Astrocyte (in vitro differentiated cells and primary cell): Measurements from ENCODE around the gene DYSF. TPM values are rescaled to one million over a fixed set of nuclear protein-coding genes. Genes with fewer than 3 reads are reported as not detected.

Experiments used
- DNase-seq: peaks from one replicate; pipeline ENCODE4 v3.0.0-alpha.2; 2010; ENCODE audit warnings: low read depth
- FAIRE-seq: peaks from 2 replicates; lab custom pipeline; 2011; peaks lifted over from hg19 to GRCh38; lab: Jason Lieb, UNC
- H2AFZ ChIP-seq: 2 replicates; pipeline ENCODE4 v1.6.0; 2012; ENCODE audit warnings: low read depth, low read length, inconsistent platforms
- H3K27ac ChIP-seq: 2 replicates; pipeline ENCODE4 v1.5.1; 2011; ENCODE audit warnings: low read depth, low read length, inconsistent platforms
- H3K27me3 ChIP-seq: 2 replicates; pipeline ENCODE4 v1.6.0; 2011; ENCODE audit warnings: low read length, inconsistent platforms; ENCODE audit not compliant: insufficient read depth
- H3K36me3 ChIP-seq: 2 replicates; pipeline ENCODE4 v1.5.1; 2011; ENCODE audit warnings: low read length, inconsistent platforms; ENCODE audit not compliant: insufficient read depth
- H3K4me1 ChIP-seq: 2 replicates; pipeline ENCODE4 v1.5.1; 2011; ENCODE audit warnings: low read length, inconsistent platforms; ENCODE audit not compliant: insufficient read depth
- H3K4me2 ChIP-seq: 2 replicates; pipeline ENCODE4 v1.6.0; 2012; ENCODE audit warnings: low read length, inconsistent platforms
- H3K4me3 ChIP-seq: 2 replicates; pipeline ENCODE4 v1.5.1; 2011; ENCODE audit warnings: low read depth, mild to moderate bottlenecking, low read length, inconsistent platforms; ENCODE audit not compliant: insufficient read depth
- H3K79me2 ChIP-seq: 2 replicates; pipeline ENCODE4 v1.6.0; 2012; ENCODE audit warnings: mild to moderate bottlenecking, low read length, inconsistent platforms; ENCODE audit not compliant: insufficient read depth
- H3K9ac ChIP-seq: 2 replicates; pipeline ENCODE4 v1.6.0; 2012; ENCODE audit warnings: mild to moderate bottlenecking, low read length, inconsistent platforms
- H3K9me3 ChIP-seq: 2 replicates; pipeline ENCODE4 v1.5.1; 2012; ENCODE audit warnings: low read depth, mild to moderate bottlenecking, low read length, inconsistent platforms; ENCODE audit not compliant: insufficient read depth
- H4K20me1 ChIP-seq: 2 replicates; pipeline ENCODE4 v1.6.0; 2012; ENCODE audit warnings: low read length, inconsistent platforms; ENCODE audit not compliant: insufficient read depth
- H3K27ac Mint-ChIP-seq: one replicate; pipeline ENCODE4 v1.8.0; 2021; ENCODE audit warnings: mild to moderate bottlenecking, mixed read lengths; ENCODE audit not compliant: unreplicated experiment
- H3K27me3 Mint-ChIP-seq: one replicate; pipeline ENCODE4 v1.8.0; 2021; ENCODE audit warnings: low read depth, mixed read lengths; ENCODE audit not compliant: unreplicated experiment
- H3K36me3 Mint-ChIP-seq: one replicate; pipeline ENCODE4 v1.8.0; 2021; ENCODE audit warnings: low read depth, mixed read lengths; ENCODE audit not compliant: unreplicated experiment
- H3K4me1 Mint-ChIP-seq: one replicate; pipeline ENCODE4 v1.8.0; 2021; ENCODE audit warnings: low read depth, mixed read lengths; ENCODE audit not compliant: unreplicated experiment
- H3K4me3 Mint-ChIP-seq: one replicate; pipeline ENCODE4 v1.8.0; 2021; ENCODE audit warnings: mild to moderate bottlenecking, moderate library complexity, mixed read lengths; ENCODE audit not compliant: unreplicated experiment
- H3K9me3 Mint-ChIP-seq: one replicate; pipeline ENCODE4 v1.8.0; 2021; ENCODE audit warnings: mild to moderate bottlenecking, mixed read lengths; ENCODE audit not compliant: unreplicated experiment
- EZH2 ChIP-seq: IDR thresholded peaks from 2 replicates; pipeline ENCODE4 v1.6.1; 2012; ENCODE audit warnings: mild to moderate bottlenecking, low read length, inconsistent platforms; ENCODE audit not compliant: insufficient read depth
- total RNA-seq: library from RNA; stranded (reverse); gene quantifications from 2 replicates; pipeline ENCODE4 v1.2.1, GENCODE V29; 2021
- TF ChIP-seq, protein P1 (sequence below): IDR thresholded peaks from 2 replicates; pipeline ENCODE4 v1.5.1; 2011; ENCODE audit warnings: low read depth, mild to moderate bottlenecking, inconsistent platforms, low read length, moderate library complexity; ENCODE audit not compliant: insufficient read depth

DYSF gene
- total RNA-seq, 1 donor from 2014 or later, result 123 TPM

DNA sequence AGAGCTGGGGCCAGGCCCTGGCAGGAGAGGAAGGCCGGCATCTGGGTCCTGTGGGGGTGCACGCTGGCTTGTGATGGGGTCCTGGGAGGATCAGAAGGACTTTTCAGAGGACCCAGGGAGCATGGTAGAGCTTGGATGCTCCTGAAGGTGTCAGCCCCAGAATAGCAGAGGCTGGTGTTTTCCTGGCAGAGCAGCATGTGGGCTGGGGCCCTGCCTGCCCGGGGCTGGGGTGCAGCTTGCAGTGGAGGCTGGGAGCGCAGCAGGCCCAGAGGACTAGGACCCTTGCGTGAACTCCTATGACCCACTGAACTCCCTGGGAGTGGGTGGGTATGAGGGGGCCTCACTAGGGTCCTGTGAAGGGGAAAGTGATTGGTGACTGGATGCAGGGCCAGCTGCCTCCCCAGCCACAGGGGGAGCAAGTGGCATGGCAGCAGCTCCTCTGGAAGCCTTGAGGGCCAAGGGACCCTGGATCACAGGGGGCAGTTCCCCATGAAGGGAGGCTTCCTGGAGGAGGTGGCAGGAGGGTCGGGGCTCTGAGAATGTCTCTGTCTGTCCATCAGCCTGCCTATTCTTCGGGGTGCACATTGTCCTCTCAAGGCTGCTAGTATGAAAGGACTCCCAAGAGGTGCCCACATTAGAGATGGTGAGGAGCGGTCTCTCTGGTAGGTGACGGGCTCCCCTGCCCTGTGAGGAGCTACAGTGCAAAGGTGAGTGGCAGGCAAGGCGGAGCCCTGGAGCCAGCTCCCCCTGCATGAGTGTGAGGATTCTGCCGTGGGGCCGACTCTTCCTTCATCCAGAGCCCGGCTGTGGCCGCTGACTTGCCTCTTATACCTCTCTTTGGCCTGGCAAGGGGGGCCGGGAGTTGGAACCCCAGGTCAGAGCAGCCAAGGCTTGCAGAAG, 249.0 kb downstream of the DYSF start:
- no peak overlapping the region for H3K4me3 Mint-ChIP-seq
- Histone ChIP-seq H4K20me1 (no peaks in the 10 kb centered on the region), H3K4me1 (peaks cover 3% of the 10 kb centered on the region), H3K27me3 (peaks cover 10% of the 10 kb centered on the region), H3K36me3 (no peaks in the 10 kb centered on the region), H3K27ac (no peak overlapping the region), H3K9me3 (no peaks in the 10 kb centered on the region), H3K79me2 (no peaks in the 10 kb centered on the region), H3K4me3 (no peak overlapping the region), H3K4me2 (no peak overlapping the region), H3K9ac (no peak overlapping the region), H2AFZ (no peak overlapping the region)
- FAIRE-seq (no peak), DNase-seq (no peak)
- TF ChIP-seq EZH2, result no peak
- TF ChIP-seq, protein P1, sequence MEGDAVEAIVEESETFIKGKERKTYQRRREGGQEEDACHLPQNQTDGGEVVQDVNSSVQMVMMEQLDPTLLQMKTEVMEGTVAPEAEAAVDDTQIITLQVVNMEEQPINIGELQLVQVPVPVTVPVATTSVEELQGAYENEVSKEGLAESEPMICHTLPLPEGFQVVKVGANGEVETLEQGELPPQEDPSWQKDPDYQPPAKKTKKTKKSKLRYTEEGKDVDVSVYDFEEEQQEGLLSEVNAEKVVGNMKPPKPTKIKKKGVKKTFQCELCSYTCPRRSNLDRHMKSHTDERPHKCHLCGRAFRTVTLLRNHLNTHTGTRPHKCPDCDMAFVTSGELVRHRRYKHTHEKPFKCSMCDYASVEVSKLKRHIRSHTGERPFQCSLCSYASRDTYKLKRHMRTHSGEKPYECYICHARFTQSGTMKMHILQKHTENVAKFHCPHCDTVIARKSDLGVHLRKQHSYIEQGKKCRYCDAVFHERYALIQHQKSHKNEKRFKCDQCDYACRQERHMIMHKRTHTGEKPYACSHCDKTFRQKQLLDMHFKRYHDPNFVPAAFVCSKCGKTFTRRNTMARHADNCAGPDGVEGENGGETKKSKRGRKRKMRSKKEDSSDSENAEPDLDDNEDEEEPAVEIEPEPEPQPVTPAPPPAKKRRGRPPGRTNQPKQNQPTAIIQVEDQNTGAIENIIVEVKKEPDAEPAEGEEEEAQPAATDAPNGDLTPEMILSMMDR, result no peak
- peaks cover 62% of the 10 kb centered on the region for H3K27me3 Mint-ChIP-seq
- peaks cover 8% of the 10 kb centered on the region for H3K4me1 Mint-ChIP-seq
- no peak overlapping the region for H3K27ac Mint-ChIP-seq
- peaks cover 5% of the 10 kb centered on the region for H3K36me3 Mint-ChIP-seq
- peaks cover 2% of the 10 kb centered on the region for H3K9me3 Mint-ChIP-seq

DNA sequence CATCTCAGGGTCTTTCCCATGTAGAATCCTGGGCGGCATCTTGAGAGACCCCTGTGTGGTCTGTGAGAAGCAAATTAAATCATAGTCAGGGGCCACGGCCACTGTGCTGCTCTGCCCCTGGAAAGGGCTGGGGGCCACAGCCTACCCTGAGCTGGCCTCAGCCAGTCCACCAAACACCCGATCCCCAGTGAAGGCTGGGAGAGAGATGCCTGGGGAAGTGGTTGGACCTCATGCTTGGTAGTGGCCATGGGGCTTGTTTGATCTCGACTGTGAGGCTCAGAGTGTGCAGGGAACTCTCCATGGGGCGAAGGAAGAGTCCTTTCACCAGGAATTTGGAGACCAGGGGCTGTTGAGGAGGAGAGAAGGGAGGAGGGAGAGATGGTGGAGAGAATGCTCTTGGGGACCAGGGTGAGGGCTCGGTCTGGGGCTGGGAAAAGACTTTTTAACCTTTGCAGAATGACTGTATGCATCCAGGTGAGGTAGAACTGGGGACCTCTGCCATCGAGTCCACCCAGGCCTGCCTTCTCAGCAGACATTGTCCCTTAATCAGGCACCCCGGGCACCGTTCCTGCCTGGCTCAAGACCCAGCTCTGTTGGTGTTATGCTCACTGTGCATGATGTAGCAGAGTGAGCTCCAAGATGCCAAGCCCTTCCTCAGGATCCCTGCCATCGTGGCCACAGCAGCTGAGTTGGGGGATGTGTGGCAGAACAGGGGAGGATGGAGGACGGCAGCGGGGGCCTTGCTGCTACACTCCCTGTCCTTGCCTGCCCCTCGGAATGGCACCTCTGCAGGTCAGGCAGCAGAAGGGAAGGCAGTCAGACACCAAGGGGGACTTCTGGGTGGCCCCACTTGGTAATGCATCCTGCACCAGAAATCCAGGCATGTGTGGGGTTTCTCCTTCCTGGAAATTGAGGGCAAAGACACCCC, 249.9 kb downstream of the DYSF start:
- TF ChIP-seq EZH2, result no peak
- Histone ChIP-seq H3K9ac (no peak overlapping the region), H3K4me2 (no peak overlapping the region), H3K27me3 (peaks cover 10% of the 10 kb centered on the region), H3K4me1 (peaks cover 3% of the 10 kb centered on the region), H3K4me3 (no peak overlapping the region), H4K20me1 (no peaks in the 10 kb centered on the region), H2AFZ (no peak overlapping the region), H3K36me3 (no peaks in the 10 kb centered on the region), H3K27ac (no peak overlapping the region), H3K9me3 (no peaks in the 10 kb centered on the region), H3K79me2 (no peaks in the 10 kb centered on the region)
- no peak overlapping the region for H3K4me3 Mint-ChIP-seq
- H3K36me3 Mint-ChIP-seq, result peaks cover 5% of the 10 kb centered on the region
- peaks cover 3% of the 10 kb centered on the region for H3K9me3 Mint-ChIP-seq
- peaks cover 8% of the 10 kb centered on the region for H3K4me1 Mint-ChIP-seq
- peak overlapping the region; percentile 63 for H3K27ac Mint-ChIP-seq
- DNase-seq (no peak), FAIRE-seq (no peak)
- H3K27me3 Mint-ChIP-seq, result peaks cover 65% of the 10 kb centered on the region

DNA sequence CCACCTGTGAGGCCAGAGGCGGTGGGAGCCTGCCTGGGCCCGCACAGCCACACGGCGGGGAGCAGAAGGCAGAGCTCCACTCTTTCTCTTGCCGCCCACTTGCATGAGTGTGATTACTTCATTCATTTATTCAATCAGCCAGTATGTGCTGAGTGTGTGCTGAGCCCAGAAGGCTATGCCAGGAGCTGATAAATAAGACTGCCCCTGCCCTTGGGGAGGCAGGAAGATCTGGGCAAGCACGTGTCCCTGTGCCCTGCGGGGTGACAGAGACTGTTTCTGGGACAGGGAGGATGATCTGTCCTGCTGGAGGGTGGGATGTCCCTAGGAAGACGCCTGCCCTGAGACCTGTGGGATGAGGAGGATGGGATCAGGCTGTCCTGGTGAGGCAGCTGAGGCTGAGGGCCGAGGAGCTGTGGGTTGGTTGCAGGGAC, 250.8 kb downstream of the DYSF start:
- H3K4me1 Mint-ChIP-seq, result peaks cover 8% of the 10 kb centered on the region
- no peak for TF ChIP-seq EZH2
- TF ChIP-seq, protein P1, result no peak
- Histone ChIP-seq H3K4me2 (no peak overlapping the region), H2AFZ (no peak overlapping the region), H3K9ac (no peak overlapping the region), H3K4me1 (peaks cover 3% of the 10 kb centered on the region), H3K36me3 (no peaks in the 10 kb centered on the region), H3K79me2 (no peaks in the 10 kb centered on the region), H4K20me1 (no peaks in the 10 kb centered on the region), H3K4me3 (no peak overlapping the region), H3K9me3 (no peaks in the 10 kb centered on the region), H3K27me3 (peaks cover 13% of the 10 kb centered on the region), H3K27ac (no peak overlapping the region)
- DNase-seq, result no peak
- H3K27me3 Mint-ChIP-seq, result peaks cover 74% of the 10 kb centered on the region
- no peak for FAIRE-seq
- H3K36me3 Mint-ChIP-seq, result peaks cover 5% of the 10 kb centered on the region
- no peak overlapping the region for H3K4me3 Mint-ChIP-seq
- no peak overlapping the region for H3K27ac Mint-ChIP-seq
- H3K9me3 Mint-ChIP-seq, result peaks cover 3% of the 10 kb centered on the region
